Activated CD8-positive, alpha-beta T cell treated with anti-CD3 and anti-CD28 coated beads for 36 hours (primary cell): Measurements from ENCODE around the gene MEX3A. TPM values are rescaled to one million over a fixed set of nuclear protein-coding genes. Genes with fewer than 3 reads are reported as not detected.

ENCODE experiments used
- ATAC-seq: fragments of 200-7000 bp; cut with Tn5 transposase; one replicate; pipeline ENCODE4 v1.10.0; 2021; ENCODE audit warnings: mild to moderate bottlenecking, moderate library complexity
- CTCF ChIA-PET: fragments of 350-600 bp; sonication (Branson Sonifier 250); formaldehyde crosslinking; loops from one replicate; lab custom pipeline; 2021; ENCODE audit warnings: antibody characterized with exemption; lab: Charles Lee
- POLR2A ChIA-PET: fragments of 350-600 bp; sonication (Branson Sonifier 250); formaldehyde crosslinking; loops from one replicate; lab custom pipeline; 2021; ENCODE audit warnings: antibody characterized with exemption; lab: Charles Lee
- DNase-seq: peaks from one replicate; pipeline ENCODE4 v3.0.0-alpha.2; 2020
- H3K27ac Mint-ChIP-seq: one replicate; pipeline ENCODE4 v1.8.0; 2021; ENCODE audit warnings: mild to moderate bottlenecking, mixed read lengths
- H3K27me3 Mint-ChIP-seq: one replicate; pipeline ENCODE4 v1.8.0; 2021; ENCODE audit warnings: mixed read lengths
- H3K36me3 Mint-ChIP-seq: one replicate; pipeline ENCODE4 v1.8.0; 2021; ENCODE audit warnings: low read depth, mixed read lengths
- H3K4me1 Mint-ChIP-seq: one replicate; pipeline ENCODE4 v1.8.0; 2021; ENCODE audit warnings: low read depth, mixed read lengths
- H3K4me3 Mint-ChIP-seq: one replicate; pipeline ENCODE4 v1.8.0; 2021; ENCODE audit warnings: mild to moderate bottlenecking, moderate library complexity, mixed read lengths
- H3K9me3 Mint-ChIP-seq: one replicate; pipeline ENCODE4 v1.8.0; 2021; ENCODE audit warnings: mixed read lengths
- CTCF ChIP-seq: fragments of 200-600 bp; IDR thresholded peaks from one replicate; pipeline ENCODE4 v1.8.0; 2022; ENCODE audit warnings: antibody characterized with exemption, mild to moderate bottlenecking
- intact Hi-C: fragments of 100-400 bp; cut with micrococcal nuclease; formaldehyde crosslinking; loops from one replicate; pipeline ENCODE4 v1.10.0; 2022
- total RNA-seq, 2 experiments: library from RNA; stranded (reverse); gene quantifications; one replicate each; pipeline ENCODE4 v1.2.3, GENCODE V29; 2021

Gene MEX3A
- total RNA-seq, 2 experiments from 2014 or later, result 0.45 to 0.83 TPM

- Mint-ChIP-seq H3K4me1 (peaks cover 22% of the 10 kb centered on the region), H3K9me3 (no peaks in the 10 kb centered on the region), H3K4me3 (peak within 1 kb of the TSS; percentile 96), H3K27me3 (no peaks in the 10 kb centered on the region), H3K27ac (peak within 1 kb of the TSS; percentile 95), H3K36me3 (peaks cover 14% of the 10 kb centered on the region)
- POLR2A ChIA-PET, result interaction anchor here (0.9 to 1.4 kb wide), 7 partner anchors 10 to 229 kb away, joined by 3 to 4 read pairs (median 3); partner anchors contain the start of genes SMG5 and SSR2
- DNase-seq (peak; percentile 87), ATAC-seq (peak; percentile 76)
- intact Hi-C loops, result loop anchor here (2.0 kb wide), 1 partner anchor 33 kb away; the partner anchor contains the start of gene SSR2
- peak; percentile 19 for TF ChIP-seq CTCF
- CTCF ChIA-PET, result interaction anchor here (0.6 to 3.3 kb wide), 6 partner anchors 9 to 123 kb away, joined by 3 to 16 read pairs (median 4); no protein-coding TSS in a partner anchor
Measured at GRCh38 chr1:156053768-156054499, 28.3 kb downstream of the MEX3A start, which contains the start of gene UBQLN4. TSS of gene UBQLN4 (minus strand) at chr1:156053798. CDS start at chr1:156053701, 97 bp downstream.

DNA sequence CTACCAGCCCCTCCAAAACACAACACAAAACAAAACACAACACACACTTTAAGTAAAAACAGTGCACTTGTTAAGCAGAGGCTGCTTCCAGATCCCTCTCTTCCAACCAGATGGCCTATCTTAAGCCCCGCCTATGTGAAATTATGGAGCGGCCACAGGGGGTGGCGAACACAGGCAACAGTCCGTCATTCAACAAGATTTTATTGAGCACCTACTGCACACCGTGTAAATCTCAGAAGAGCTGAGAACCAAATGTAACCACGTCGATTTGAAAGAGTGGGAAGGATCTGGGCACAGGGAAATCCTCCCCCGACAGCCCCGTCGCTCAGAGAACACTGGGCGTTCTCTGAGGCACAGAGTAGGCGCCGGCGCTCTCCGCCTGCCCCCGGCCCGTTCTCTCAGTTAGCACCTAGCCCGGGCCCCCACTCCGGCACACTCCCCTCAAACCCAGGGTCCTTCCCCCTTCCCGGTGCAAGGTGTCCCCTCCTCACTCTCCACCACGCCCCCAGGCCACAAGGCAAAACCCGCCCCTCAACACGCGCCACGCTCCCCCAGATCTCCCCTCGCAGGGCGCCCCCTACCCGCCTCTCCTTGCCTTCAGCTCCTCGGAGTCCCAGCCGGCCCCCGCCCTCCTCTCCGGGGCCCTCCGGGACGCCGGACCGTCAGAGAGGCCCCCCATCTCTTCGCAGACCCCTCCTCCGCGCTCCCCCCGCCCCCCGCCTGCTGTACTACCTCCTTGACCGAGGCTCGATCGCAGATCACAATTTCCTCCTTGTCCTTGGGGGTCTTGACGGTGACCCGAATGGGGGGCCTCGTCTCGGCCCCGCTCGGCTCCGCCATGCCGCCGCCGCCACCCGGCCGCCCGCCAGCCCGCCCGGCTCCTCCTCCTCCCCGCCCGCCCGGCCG is 29.1 kb downstream of the MEX3A start:
- H3K27me3 Mint-ChIP-seq, result no peaks in the 10 kb centered on the region
- CTCF ChIA-PET, result interaction anchor here (1.0 to 3.3 kb wide), 7 partner anchors 8 to 122 kb away, joined by 3 to 16 read pairs (median 4); no protein-coding TSS in a partner anchor
- peaks cover 17% of the 10 kb centered on the region for H3K36me3 Mint-ChIP-seq

DNA sequence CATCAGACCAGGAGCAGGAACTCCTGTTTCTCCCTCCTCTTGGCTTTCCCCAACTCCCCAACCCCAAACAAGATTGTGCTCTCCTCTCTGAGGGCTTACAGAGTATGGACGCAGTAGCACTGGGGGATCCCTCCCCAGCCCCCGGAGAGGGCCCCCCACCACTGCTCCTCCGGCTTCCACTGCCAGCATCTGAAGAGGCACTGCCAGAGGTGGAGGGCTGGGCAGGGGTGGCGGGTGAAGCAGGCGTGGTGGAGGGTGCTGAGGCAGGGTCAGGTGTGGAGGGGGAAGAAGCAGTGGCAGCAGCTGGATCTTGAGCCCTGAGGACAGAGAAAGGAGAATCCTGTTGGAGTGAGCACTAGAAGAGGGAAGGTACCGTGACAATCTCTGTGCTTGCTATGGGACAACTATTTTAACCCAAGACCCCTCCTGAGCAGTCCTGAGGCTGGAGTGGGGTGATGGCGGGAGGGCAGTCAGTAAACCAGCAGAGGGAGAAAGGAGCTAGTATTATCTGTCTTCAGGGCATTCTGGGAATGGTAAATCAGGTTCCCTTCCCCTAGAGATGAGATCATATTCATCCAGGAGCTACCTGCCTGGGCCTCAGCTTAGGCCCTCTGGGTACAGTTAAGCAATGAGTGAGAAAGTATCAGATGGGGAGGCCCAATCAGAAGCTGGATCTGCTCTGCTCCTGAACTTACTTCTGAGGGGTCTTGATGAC is 31.1 kb downstream of the MEX3A start:
- POLR2A ChIA-PET, result interaction anchor here (0.7 to 1.0 kb wide), 3 partner anchors 22 to 117 kb away, joined by 3 read pairs; partner anchors contain the start of gene KHDC4
- TF ChIP-seq CTCF, result no peak
- H3K36me3 Mint-ChIP-seq, result peaks cover 10% of the 10 kb centered on the region

More for the DNA sequence above, 29.1 kb downstream of the MEX3A start:
- Mint-ChIP-seq H3K9me3 (no peaks in the 10 kb centered on the region), H3K27ac (peak overlapping the region; percentile 90), H3K4me3 (peak overlapping the region; percentile 95), H3K4me1 (peaks cover 22% of the 10 kb centered on the region)
- POLR2A ChIA-PET, result interaction anchor here (0.6 to 1.4 kb wide), 7 partner anchors 9 to 230 kb away, joined by 3 to 5 read pairs (median 4); partner anchors contain the start of genes SMG5 and SSR2
- peak; percentile 78 for DNase-seq
- peak; percentile 39 for ATAC-seq
- TF ChIP-seq CTCF, result peak; percentile 53
- intact Hi-C loops, result no loop called here

DNA sequence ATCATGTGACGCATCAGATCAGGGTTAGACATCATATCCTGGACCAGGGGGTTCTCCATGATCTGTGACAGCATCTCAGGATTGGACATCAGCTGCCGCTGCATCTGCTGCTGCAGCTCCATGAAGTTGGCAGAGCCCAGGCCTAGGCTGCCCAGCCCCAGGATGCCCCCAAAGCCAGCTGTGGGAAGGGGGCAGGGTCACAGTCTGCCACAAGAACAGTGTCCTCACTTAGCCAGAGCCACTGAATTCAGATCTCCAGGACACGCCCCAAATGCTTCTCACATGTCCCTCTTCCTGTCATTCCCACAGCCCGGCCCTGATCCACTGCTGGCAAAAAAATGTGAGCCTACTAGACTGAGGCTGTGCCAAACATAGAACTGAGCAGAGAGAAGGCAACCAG is 31.9 kb downstream of the MEX3A start:
- ATAC-seq, result no peak
- DNase-seq, result no peak
- no peak for TF ChIP-seq CTCF
- Mint-ChIP-seq H3K27me3 (no peaks in the 10 kb centered on the region), H3K36me3 (peaks cover 12% of the 10 kb centered on the region), H3K9me3 (no peaks in the 10 kb centered on the region), H3K4me1 (peaks cover 10% of the 10 kb centered on the region), H3K4me3 (no peak overlapping the region), H3K27ac (no peak overlapping the region)
- intact Hi-C loops, result no loop called here
- POLR2A ChIA-PET, result no interaction called here
- CTCF ChIA-PET, result interaction anchor here (1.2 kb wide), 1 partner anchor 61 kb away, joined by 3 read pairs; no protein-coding TSS in a partner anchor

More for the DNA sequence above, 31.1 kb downstream of the MEX3A start:
- no peaks in the 10 kb centered on the region for H3K27me3 Mint-ChIP-seq
- no peak for ATAC-seq
- DNase-seq, result no peak
- H3K9me3 Mint-ChIP-seq, result no peaks in the 10 kb centered on the region
- CTCF ChIA-PET, result interaction anchor here (1.1 to 3.3 kb wide), 3 partner anchors 15 to 113 kb away, joined by 3 to 16 read pairs (median 7); no protein-coding TSS in a partner anchor
- H3K4me1 Mint-ChIP-seq, result peaks cover 15% of the 10 kb centered on the region
- H3K27ac Mint-ChIP-seq, result no peak overlapping the region
- H3K4me3 Mint-ChIP-seq, result no peak overlapping the region
- intact Hi-C loops, result no loop called here
